GM23248 (cell line): ENCODE measurements around the gene LIPT1.

Experiments used
- EZH2 ChIP-seq: fragments of 200-600 bp; sonication (generic); IDR thresholded peaks from 2 replicates; pipeline ENCODE4 v1.6.1; 2018; ENCODE audit warnings: antibody characterized with exemption, mild to moderate bottlenecking; ENCODE audit not compliant: insufficient read depth, poor library complexity, severe bottlenecking
- EZH2phosphoT487 ChIP-seq: fragments of 200-600 bp; sonication (generic); IDR thresholded peaks from 2 replicates; pipeline ENCODE4 v1.6.1; 2018; ENCODE audit warnings: antibody characterized with exemption, moderate library complexity, mild to moderate bottlenecking, low read depth; ENCODE audit not compliant: insufficient read depth

GRCh38 chr2:99180755-99181623, 26.2 kb downstream of the LIPT1 start, which contains the start of the genes MITD1 and MRPL30:
- TF ChIP-seq EZH2, result no peak
- no peak for TF ChIP-seq EZH2phosphoT487
